Activated CD8-positive, alpha-beta T cell treated with anti-CD3 and anti-CD28 coated beads, Interleukin-2, amount 10 ng/mL, durations not matched to agents 7 days and 5 days (primary cell): Measurements from ENCODE around the gene DUSP19. TPM values are rescaled to one million over a fixed set of nuclear protein-coding genes. Genes with fewer than 3 reads are reported as not detected.

Experiments
- total RNA-seq, 2 experiments: library from RNA; stranded (reverse); gene quantifications; one replicate each; pipeline ENCODE4 v1.2.3, GENCODE V29; 2021

DUSP19 gene
- total RNA-seq, 2 experiments from 2014 or later, result 0.39 to 0.68 TPM

Other genes starting within 250 kb of the DUSP19 start
- gene FRZB, start 212.1 kb upstream of the DUSP19 start, total RNA-seq, result not detected
- gene NCKAP1, start 40.3 kb upstream of the DUSP19 start, total RNA-seq, result under 1 TPM; 0.50 to 0.52 TPM
- gene NUP35, start 45.7 kb downstream of the DUSP19 start, total RNA-seq, result 10 to 100 TPM; 18.8 to 21.3 TPM